T-helper 2 cell treated with Interferon-gamma antibody and Interleukin-4, amounts not matched to agents 5 μg/mL and 100 μg/mL, for 36 hours (primary cell): ENCODE results near the gene FOCAD.

ENCODE experiments used
- DNase-seq: peaks from one replicate; pipeline ENCODE4 v3.0.0; 2021; ENCODE audit warnings: low spot score
- H3K27ac Mint-ChIP-seq: one replicate; pipeline ENCODE4 v1.8.0; 2021; ENCODE audit warnings: mild to moderate bottlenecking, mixed read lengths
- H3K27me3 Mint-ChIP-seq: one replicate; pipeline ENCODE4 v1.8.0; 2021; ENCODE audit warnings: low read depth, mixed read lengths
- H3K36me3 Mint-ChIP-seq: one replicate; pipeline ENCODE4 v1.8.0; 2021; ENCODE audit warnings: low read depth, mixed read lengths
- H3K4me1 Mint-ChIP-seq: one replicate; pipeline ENCODE4 v1.8.0; 2021; ENCODE audit warnings: low read depth, mixed read lengths
- H3K4me3 Mint-ChIP-seq: one replicate; pipeline ENCODE4 v1.8.0; 2022; ENCODE audit warnings: mild to moderate bottlenecking, moderate library complexity, mixed read lengths
- H3K9me3 Mint-ChIP-seq: one replicate; pipeline ENCODE4 v1.8.0; 2021; ENCODE audit warnings: mixed read lengths

FOCAD gene

GRCh38 chr9:20732118-20732517, 48.1 kb downstream of the FOCAD start:
- Mint-ChIP-seq H3K4me3 (no peak overlapping the region), H3K27me3 (no peaks in the 10 kb centered on the region), H3K27ac (no peak overlapping the region), H3K4me1 (no peaks in the 10 kb centered on the region), H3K9me3 (no peaks in the 10 kb centered on the region), H3K36me3 (peaks cover 3% of the 10 kb centered on the region)
- DNase-seq = no peak

DNA sequence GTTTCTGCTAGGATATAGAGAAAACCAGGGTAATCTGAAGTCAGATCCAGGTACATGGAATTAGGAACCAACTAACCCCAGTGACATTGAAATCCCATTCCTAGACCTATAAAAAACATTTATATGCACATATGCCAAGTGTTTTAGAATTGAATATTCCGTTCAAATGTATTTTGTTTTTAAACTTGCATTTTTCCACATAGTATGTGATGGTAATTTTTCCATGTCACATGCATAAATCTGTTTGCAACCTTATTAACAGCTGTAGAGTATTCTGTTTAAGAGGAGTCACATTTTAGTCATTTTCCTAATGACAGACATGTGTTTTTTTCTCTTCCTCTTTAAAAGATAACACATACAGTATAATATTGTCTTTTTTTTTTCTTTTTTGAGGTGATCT, 50.2 kb downstream of the FOCAD start:
- no peaks in the 10 kb centered on the region for H3K27me3 Mint-ChIP-seq
- H3K36me3 Mint-ChIP-seq = peaks cover 5% of the 10 kb centered on the region
- no peak overlapping the region for H3K4me3 Mint-ChIP-seq
- DNase-seq = no peak
- H3K9me3 Mint-ChIP-seq = no peaks in the 10 kb centered on the region
- no peaks in the 10 kb centered on the region for H3K4me1 Mint-ChIP-seq
- no peak overlapping the region for H3K27ac Mint-ChIP-seq

DNA sequence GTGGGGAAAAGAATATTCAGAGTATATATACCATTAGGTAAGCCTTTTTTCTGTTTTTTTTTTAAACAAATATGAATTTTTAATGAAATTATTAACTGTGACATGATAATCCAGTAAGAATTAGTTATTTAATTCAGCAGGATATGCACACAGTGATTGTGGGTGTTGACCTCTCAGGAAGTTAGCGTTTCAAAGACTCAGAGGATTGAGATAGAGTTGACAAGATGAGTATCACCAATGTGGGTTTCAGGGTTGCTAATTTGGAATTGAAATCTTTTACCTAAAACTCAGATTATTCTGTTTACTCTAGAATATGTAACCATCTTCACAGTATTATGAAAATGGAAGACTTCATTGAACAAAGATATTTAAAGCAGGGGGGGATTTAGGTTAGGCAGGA, 56.2 kb downstream of the FOCAD start:
- Mint-ChIP-seq H3K4me1 (peaks cover 12% of the 10 kb centered on the region), H3K27ac (peak overlapping the region; percentile 69)

GRCh38 chr9:20740929-20741582, 57.0 kb downstream of the FOCAD start:
- H3K36me3 Mint-ChIP-seq = peaks cover 12% of the 10 kb centered on the region
- no peaks in the 10 kb centered on the region for H3K27me3 Mint-ChIP-seq
- peaks cover 12% of the 10 kb centered on the region for H3K4me1 Mint-ChIP-seq
- H3K27ac Mint-ChIP-seq = no peak overlapping the region
- H3K9me3 Mint-ChIP-seq = no peaks in the 10 kb centered on the region
- DNase-seq = no peak
- no peak overlapping the region for H3K4me3 Mint-ChIP-seq

More for the DNA sequence above, 56.2 kb downstream of the FOCAD start:
- H3K27me3 Mint-ChIP-seq = no peaks in the 10 kb centered on the region
- no peaks in the 10 kb centered on the region for H3K9me3 Mint-ChIP-seq
- peak overlapping the region; percentile 28 for H3K4me3 Mint-ChIP-seq
- peaks cover 12% of the 10 kb centered on the region for H3K36me3 Mint-ChIP-seq
- DNase-seq = no peak

DNA sequence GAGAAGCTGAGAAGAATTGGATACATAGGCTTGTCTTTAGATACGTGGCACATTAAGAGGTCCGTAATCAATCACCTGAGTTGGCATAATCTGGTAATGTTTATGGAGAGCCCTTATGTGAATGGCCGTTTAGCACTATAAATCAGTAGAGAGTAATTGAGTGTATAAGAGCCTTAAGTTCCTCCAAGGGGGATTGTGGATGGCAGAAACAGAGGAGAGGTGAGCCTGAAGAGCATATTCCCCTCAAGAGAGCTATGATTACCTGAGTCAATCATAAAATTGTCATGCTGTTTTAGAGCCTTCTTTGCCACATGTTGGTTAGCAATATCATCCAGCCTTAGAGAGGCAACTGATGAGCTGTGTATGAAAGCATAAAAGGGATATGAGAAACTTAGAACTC, 58.8 kb downstream of the FOCAD start:
- no peak for DNase-seq
- Mint-ChIP-seq H3K4me1 (peaks cover 12% of the 10 kb centered on the region), H3K36me3 (peaks cover 8% of the 10 kb centered on the region), H3K4me3 (no peak overlapping the region), H3K27me3 (no peaks in the 10 kb centered on the region), H3K9me3 (no peaks in the 10 kb centered on the region), H3K27ac (no peak overlapping the region)

DNA sequence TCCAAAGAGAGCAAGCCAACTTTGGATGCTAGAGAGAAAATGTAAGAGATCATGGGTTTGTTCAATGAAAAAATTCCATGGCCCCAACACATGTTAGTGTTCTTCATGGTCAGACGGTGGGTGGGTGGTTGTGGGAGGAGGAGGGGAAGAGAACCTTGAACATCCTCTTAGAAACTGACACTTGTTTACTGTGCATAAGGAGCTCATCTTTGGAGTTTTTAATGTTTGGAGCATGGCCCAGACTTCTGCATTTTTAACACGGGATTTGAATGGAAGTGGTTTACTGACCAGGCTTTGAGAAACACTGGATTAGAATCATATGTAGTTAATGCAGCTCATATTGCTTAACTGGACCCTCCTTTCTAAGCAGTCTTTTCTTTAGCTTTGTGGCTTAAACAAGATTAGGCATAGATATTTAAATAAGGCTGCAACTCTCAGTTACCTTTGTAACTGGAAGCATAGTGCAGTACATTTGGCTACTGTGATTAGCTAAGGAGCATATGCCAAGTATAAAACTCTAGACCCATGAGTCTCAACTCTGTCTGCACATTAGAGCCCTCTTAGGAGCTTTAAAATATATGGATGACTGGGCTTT, 60.1 kb downstream of the FOCAD start:
- Mint-ChIP-seq H3K27me3 (no peaks in the 10 kb centered on the region), H3K4me3 (no peak overlapping the region), H3K4me1 (peaks cover 12% of the 10 kb centered on the region), H3K9me3 (no peaks in the 10 kb centered on the region), H3K27ac (no peak overlapping the region), H3K36me3 (peaks cover 7% of the 10 kb centered on the region)
- no peak for DNase-seq

- H3K4me3 Mint-ChIP-seq = no peak overlapping the region
Measured at GRCh38 chr9:20746967-20747366, 62.9 kb downstream of the FOCAD start.

GRCh38 chr9:20749496-20750198, 65.6 kb downstream of the FOCAD start:
- no peaks in the 10 kb centered on the region for H3K4me1 Mint-ChIP-seq
- no peak overlapping the region for H3K4me3 Mint-ChIP-seq
- peaks cover 5% of the 10 kb centered on the region for H3K36me3 Mint-ChIP-seq
- no peak for DNase-seq
- H3K9me3 Mint-ChIP-seq = no peaks in the 10 kb centered on the region
- H3K27me3 Mint-ChIP-seq = no peaks in the 10 kb centered on the region
- no peak overlapping the region for H3K27ac Mint-ChIP-seq

More at GRCh38 chr9:20746967-20747366, 62.9 kb downstream of the FOCAD start:
- H3K27me3 Mint-ChIP-seq = no peaks in the 10 kb centered on the region
- H3K4me1 Mint-ChIP-seq = no peaks in the 10 kb centered on the region
- no peaks in the 10 kb centered on the region for H3K9me3 Mint-ChIP-seq
- H3K36me3 Mint-ChIP-seq = peaks cover 5% of the 10 kb centered on the region
- no peak for DNase-seq
- H3K27ac Mint-ChIP-seq = no peak overlapping the region

DNA sequence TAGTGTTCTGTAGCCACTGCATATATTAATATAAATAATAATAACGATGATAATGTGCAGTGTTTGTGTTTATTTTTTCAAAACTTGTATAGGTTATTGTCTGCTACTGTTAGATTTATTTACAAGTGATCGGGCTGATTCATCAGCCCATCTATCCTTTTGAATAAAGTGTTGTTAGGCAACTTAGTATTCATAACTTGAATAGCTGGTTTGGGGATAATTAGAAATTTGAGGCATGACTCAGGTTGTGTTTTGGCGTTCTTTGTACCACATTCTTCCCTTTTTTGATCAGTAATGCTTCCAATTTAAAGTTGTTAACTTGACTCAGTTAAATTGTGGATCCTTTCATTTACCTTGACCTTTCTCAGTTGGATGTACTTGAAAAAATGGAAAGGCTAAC, 69.7 kb downstream of the FOCAD start:
- Mint-ChIP-seq H3K27ac (no peak overlapping the region), H3K27me3 (no peaks in the 10 kb centered on the region), H3K36me3 (peaks cover 20% of the 10 kb centered on the region), H3K4me1 (no peaks in the 10 kb centered on the region), H3K4me3 (no peak overlapping the region), H3K9me3 (no peaks in the 10 kb centered on the region)
- no peak for DNase-seq

DNA sequence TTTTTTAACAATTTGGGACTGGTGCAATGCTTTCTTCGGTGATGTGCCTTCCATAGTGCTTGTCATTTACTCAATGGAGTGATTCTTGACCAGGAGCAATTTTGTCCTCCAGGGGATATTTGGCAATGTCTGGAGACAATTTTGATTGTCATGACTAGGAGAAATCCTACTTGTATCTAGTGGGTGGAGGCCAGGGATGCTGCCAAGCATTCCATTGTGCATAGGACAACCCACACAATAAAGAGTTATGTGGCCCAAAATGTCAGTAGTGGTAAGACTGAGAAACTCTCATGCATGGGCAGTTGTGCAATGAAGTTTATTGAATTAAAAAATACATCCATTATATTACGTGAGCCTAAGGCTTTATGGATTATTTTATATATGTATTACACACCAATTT, 70.5 kb downstream of the FOCAD start:
- Mint-ChIP-seq H3K27ac (no peak overlapping the region), H3K9me3 (no peaks in the 10 kb centered on the region), H3K4me3 (no peak overlapping the region), H3K4me1 (no peaks in the 10 kb centered on the region), H3K36me3 (peaks cover 20% of the 10 kb centered on the region), H3K27me3 (no peaks in the 10 kb centered on the region)
- no peak for DNase-seq

- H3K36me3 Mint-ChIP-seq = peaks cover 23% of the 10 kb centered on the region
- peaks cover 5% of the 10 kb centered on the region for H3K4me1 Mint-ChIP-seq
- no peak overlapping the region for H3K27ac Mint-ChIP-seq
- H3K27me3 Mint-ChIP-seq = no peaks in the 10 kb centered on the region
- H3K9me3 Mint-ChIP-seq = no peaks in the 10 kb centered on the region
- H3K4me3 Mint-ChIP-seq = no peak overlapping the region
- no peak for DNase-seq
Measured at GRCh38 chr9:20760246-20760891, 76.3 kb downstream of the FOCAD start.

DNA sequence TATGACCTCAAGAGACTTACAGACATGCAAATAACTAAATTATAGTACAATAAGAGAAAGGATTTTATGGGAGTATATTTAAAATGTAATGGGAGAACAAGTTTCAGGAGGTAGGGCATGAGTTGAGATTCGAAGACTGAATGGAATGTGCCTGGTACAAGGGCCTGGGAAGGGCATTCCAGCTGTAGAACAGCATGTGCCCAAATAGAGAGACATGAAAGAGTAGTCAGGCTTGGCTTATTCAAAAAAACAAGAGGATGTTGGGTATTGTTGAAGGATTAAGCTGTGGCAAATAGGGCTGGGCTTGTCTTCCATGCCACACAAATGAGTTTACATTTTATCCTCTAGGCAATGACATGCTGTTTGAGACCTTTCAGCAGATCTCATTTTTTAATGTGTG, 86.9 kb downstream of the FOCAD start:
- H3K27ac Mint-ChIP-seq = no peak overlapping the region
- no peaks in the 10 kb centered on the region for H3K9me3 Mint-ChIP-seq
- H3K4me1 Mint-ChIP-seq = no peaks in the 10 kb centered on the region
- DNase-seq = no peak
- H3K4me3 Mint-ChIP-seq = no peak overlapping the region
- peaks cover 33% of the 10 kb centered on the region for H3K36me3 Mint-ChIP-seq
- no peaks in the 10 kb centered on the region for H3K27me3 Mint-ChIP-seq

GRCh38 chr9:20771729-20772128, 87.7 kb downstream of the FOCAD start:
- no peak for DNase-seq
- Mint-ChIP-seq H3K27ac (no peak overlapping the region), H3K27me3 (no peaks in the 10 kb centered on the region), H3K36me3 (peaks cover 25% of the 10 kb centered on the region), H3K4me1 (no peaks in the 10 kb centered on the region), H3K4me3 (no peak overlapping the region), H3K9me3 (no peaks in the 10 kb centered on the region)

DNA sequence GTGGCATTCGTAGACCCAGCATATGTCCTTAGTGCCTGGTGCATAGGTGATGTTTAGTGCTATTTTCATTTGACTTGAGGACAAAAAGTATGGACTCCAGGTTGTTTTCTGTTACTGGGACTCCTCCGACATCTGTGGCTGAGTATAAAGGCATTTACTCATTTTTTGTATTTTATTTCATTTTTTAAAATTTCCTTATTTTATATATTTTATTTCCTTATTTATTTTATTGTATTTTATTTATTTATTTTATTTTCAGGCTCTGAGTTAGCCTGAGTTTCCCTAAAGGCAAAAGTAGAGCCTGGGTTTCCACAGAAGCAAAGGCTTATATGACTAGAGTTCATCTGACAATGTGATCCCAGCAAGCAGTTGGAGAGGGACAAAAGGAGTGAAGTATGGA, 91.6 kb downstream of the FOCAD start:
- H3K36me3 Mint-ChIP-seq = peaks cover 12% of the 10 kb centered on the region
- no peak overlapping the region for H3K4me3 Mint-ChIP-seq
- H3K4me1 Mint-ChIP-seq = no peaks in the 10 kb centered on the region
- H3K27me3 Mint-ChIP-seq = no peaks in the 10 kb centered on the region
- no peak overlapping the region for H3K27ac Mint-ChIP-seq
- H3K9me3 Mint-ChIP-seq = no peaks in the 10 kb centered on the region
- DNase-seq = no peak
